ENCODE data around the gene VPS72.

The VPS72 gene

DNA sequence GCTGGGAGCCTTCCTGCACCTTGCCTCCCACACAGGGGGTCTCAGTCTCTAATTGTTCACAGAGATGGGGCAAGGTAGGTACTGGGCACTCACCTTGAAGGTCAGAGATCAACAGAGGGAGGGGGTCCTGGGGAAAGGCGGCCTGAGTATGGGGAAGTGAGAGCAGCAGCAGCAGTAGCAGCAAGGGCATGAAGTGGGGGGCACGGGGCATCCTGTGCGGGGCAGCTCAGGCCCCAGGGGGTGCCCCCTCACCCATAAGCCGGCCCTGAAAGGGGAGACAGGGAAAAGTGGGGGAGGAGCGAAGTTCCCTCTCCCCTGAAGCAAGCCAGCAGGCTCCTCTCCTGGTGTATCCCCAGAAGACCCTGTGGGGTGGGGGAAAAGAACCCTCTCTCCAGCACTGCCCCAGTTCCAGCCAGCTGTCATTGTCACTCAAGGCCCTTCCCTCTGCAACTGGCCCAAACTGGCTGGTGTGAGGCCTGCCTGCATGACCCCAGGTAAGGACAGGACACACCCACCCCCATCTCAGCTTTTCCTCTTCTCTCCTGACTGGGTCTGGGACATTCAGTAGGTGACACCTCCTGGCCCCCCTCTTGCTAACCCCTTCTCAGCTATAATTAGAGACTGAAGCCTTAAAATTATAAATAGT lies 47.5 kb downstream of the VPS72 start:
- TF ChIP-seq ZNF70 (CRISPR knock-in tag; IDR thresholded peaks at IDR 0.05): no peak
- no peak for TF ChIP-seq GLIS3 (CRISPR knock-in tag; IDR thresholded peaks at IDR 0.05)
- TF ChIP-seq ZFP3 (CRISPR knock-in tag; IDR thresholded peaks at IDR 0.05): no peak
- no peak for TF ChIP-seq ZC3H10 (CRISPR knock-in tag; IDR thresholded peaks at IDR 0.05)
- TF ChIP-seq CREB5 (CRISPR knock-in tag; IDR thresholded peaks at IDR 0.05; ENCODE audit: low read depth): no peak
- TF ChIP-seq ESRRG (CRISPR knock-in tag; IDR thresholded peaks at IDR 0.05): no peak
- TF ChIP-seq OSR1 (CRISPR knock-in tag; IDR thresholded peaks at IDR 0.05): no peak
- TF ChIP-seq RARB (CRISPR knock-in tag; IDR thresholded peaks at IDR 0.05): no peak
- TF ChIP-seq PPARA (CRISPR knock-in tag; IDR thresholded peaks at IDR 0.05; ENCODE audit: borderline replicate concordance): no peak
- no peak for TF ChIP-seq SNAI2 (CRISPR knock-in tag; IDR thresholded peaks at IDR 0.05)
- no peak for TF ChIP-seq ISL1 (CRISPR knock-in tag; IDR thresholded peaks at IDR 0.05)
- no peak for TF ChIP-seq ZNF8 (CRISPR knock-in tag; IDR thresholded peaks at IDR 0.05)
- no peak for TF ChIP-seq ZNF565 (CRISPR knock-in tag; conservative IDR thresholded peaks at IDR 0.05; ENCODE audit: low read depth)
- TF ChIP-seq PATZ1 (CRISPR knock-in tag; IDR thresholded peaks at IDR 0.05; ENCODE audit: borderline replicate concordance): no peak
- no peak for TF ChIP-seq TCF4 (CRISPR knock-in tag; IDR thresholded peaks at IDR 0.05; ENCODE audit: borderline replicate concordance)
- TF ChIP-seq BACH2 (CRISPR knock-in tag; IDR thresholded peaks at IDR 0.05; ENCODE audit: borderline replicate concordance): no peak
- TF ChIP-seq ARNTL (CRISPR knock-in tag; IDR thresholded peaks at IDR 0.05; ENCODE audit: borderline replicate concordance, low read depth): no peak
- no peak for TF ChIP-seq CSRNP3 (CRISPR knock-in tag; IDR thresholded peaks at IDR 0.05)
- TF ChIP-seq, protein P1, sequence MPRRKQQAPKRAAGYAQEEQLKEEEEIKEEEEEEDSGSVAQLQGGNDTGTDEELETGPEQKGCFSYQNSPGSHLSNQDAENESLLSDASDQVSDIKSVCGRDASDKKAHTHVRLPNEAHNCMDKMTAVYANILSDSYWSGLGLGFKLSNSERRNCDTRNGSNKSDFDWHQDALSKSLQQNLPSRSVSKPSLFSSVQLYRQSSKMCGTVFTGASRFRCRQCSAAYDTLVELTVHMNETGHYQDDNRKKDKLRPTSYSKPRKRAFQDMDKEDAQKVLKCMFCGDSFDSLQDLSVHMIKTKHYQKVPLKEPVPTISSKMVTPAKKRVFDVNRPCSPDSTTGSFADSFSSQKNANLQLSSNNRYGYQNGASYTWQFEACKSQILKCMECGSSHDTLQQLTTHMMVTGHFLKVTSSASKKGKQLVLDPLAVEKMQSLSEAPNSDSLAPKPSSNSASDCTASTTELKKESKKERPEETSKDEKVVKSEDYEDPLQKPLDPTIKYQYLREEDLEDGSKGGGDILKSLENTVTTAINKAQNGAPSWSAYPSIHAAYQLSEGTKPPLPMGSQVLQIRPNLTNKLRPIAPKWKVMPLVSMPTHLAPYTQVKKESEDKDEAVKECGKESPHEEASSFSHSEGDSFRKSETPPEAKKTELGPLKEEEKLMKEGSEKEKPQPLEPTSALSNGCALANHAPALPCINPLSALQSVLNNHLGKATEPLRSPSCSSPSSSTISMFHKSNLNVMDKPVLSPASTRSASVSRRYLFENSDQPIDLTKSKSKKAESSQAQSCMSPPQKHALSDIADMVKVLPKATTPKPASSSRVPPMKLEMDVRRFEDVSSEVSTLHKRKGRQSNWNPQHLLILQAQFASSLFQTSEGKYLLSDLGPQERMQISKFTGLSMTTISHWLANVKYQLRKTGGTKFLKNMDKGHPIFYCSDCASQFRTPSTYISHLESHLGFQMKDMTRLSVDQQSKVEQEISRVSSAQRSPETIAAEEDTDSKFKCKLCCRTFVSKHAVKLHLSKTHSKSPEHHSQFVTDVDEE (CRISPR knock-in tag; IDR thresholded peaks at IDR 0.05): no peak
- no peak for TF ChIP-seq TOX (CRISPR knock-in tag; IDR thresholded peaks at IDR 0.05; ENCODE audit: borderline replicate concordance)
- ATAC-seq: no peak

- no peak for ATAC-seq
Measured at GRCh38 chr1:151137789-151138188, 52.2 kb downstream of the VPS72 start.

More at GRCh38 chr1:151137789-151138188, 52.2 kb downstream of the VPS72 start:
- TF ChIP-seq PPARA (CRISPR knock-in tag; IDR thresholded peaks at IDR 0.05; ENCODE audit: borderline replicate concordance): no peak
- no peak for TF ChIP-seq SNAI2 (CRISPR knock-in tag; IDR thresholded peaks at IDR 0.05)
- no peak for TF ChIP-seq GLIS3 (CRISPR knock-in tag; IDR thresholded peaks at IDR 0.05)
- no peak for TF ChIP-seq CREB5 (CRISPR knock-in tag; IDR thresholded peaks at IDR 0.05; ENCODE audit: low read depth)
- no peak for TF ChIP-seq ZC3H10 (CRISPR knock-in tag; IDR thresholded peaks at IDR 0.05)
- TF ChIP-seq CSRNP3 (CRISPR knock-in tag; IDR thresholded peaks at IDR 0.05): no peak
- no peak for TF ChIP-seq ZNF8 (CRISPR knock-in tag; IDR thresholded peaks at IDR 0.05)
- TF ChIP-seq ZNF565 (CRISPR knock-in tag; conservative IDR thresholded peaks at IDR 0.05; ENCODE audit: low read depth): no peak
- TF ChIP-seq POU6F1 (CRISPR knock-in tag; IDR thresholded peaks at IDR 0.05; ENCODE audit: borderline replicate concordance, low read depth): no peak
- no peak for TF ChIP-seq TOX (CRISPR knock-in tag; IDR thresholded peaks at IDR 0.05; ENCODE audit: borderline replicate concordance)
- no peak for TF ChIP-seq CSDC2 (CRISPR knock-in tag; IDR thresholded peaks at IDR 0.05)
- no peak for TF ChIP-seq ZFP3 (CRISPR knock-in tag; IDR thresholded peaks at IDR 0.05)
- TF ChIP-seq TCF4 (CRISPR knock-in tag; IDR thresholded peaks at IDR 0.05; ENCODE audit: borderline replicate concordance): no peak
